ENCODE measurements around the gene TARP. TPM values are rescaled to one million over a fixed set of nuclear protein-coding genes. Genes with fewer than 3 reads are reported as not detected.

TARP gene

GRCh38 chr7:38217672-38218071 is 55.8 kb downstream of the TARP start:
- DNase-seq (ENCODE audit: low spot score), result no peak

GRCh38 chr7:38215735-38216670 is 57.4 kb downstream of the TARP start:
- peak; percentile 95 for DNase-seq (ENCODE audit: low spot score)

- DNase-seq (ENCODE audit: low spot score), result no peak
These were observed 58.3 kb downstream of the TARP start for GRCh38 chr7:38215115-38215514.

GRCh38 chr7:38211940-38212339 is 61.5 kb downstream of the TARP start:
- DNase-seq (ENCODE audit: low spot score), result no peak

GRCh38 chr7:38211486-38211885 is 62.0 kb downstream of the TARP start:
- no peak for DNase-seq (ENCODE audit: low spot score)

Other genes with a start within 250 kb of the TARP start
- gene STARD3NL, start 95.4 kb downstream of the TARP start, total RNA-seq (ENCODE audit: insufficient read depth, low replicate concordance), result 63.3 TPM